Tibial nerve (tissue), 4 donors: ENCODE measurements around the gene CRYL1. TPM values are rescaled to one million over a fixed set of nuclear protein-coding genes. Genes with fewer than 3 reads are reported as not detected.
"Not testable (repeated sequence)": the region's sequence is repeated elsewhere in the genome, so short reads cannot be mapped to it uniquely, and the experiment has no call there.

ENCODE experiments used
- DNase-seq, 2 donors: peaks; one replicate each; pipeline ENCODE4 v3.0.0-alpha.2; 2019; ENCODE audit warnings: low spot score in 2 of 2
- H3K27ac ChIP-seq, 4 donors: fragments of 200-600 bp; sonication (generic) in 3 of 4; one replicate each; pipeline ENCODE4 v1.5.1; 2017 to 2019; ENCODE audit warnings: mild to moderate bottlenecking in 1 of 4
- H3K27me3 ChIP-seq, 2 donors: fragments of 200-600 bp; sonication (generic) in 1 of 2; one replicate each; pipeline versions ENCODE4 v1.5.1 to v1.6.0; 2017 to 2019
- H3K36me3 ChIP-seq, 3 donors: fragments of 200-600 bp; sonication (generic); one replicate each; pipeline ENCODE4 v1.5.1; 2018 to 2019
- H3K4me1 ChIP-seq, 4 donors: fragments of 200-600 bp; sonication (generic) in 3 of 4; one replicate each; pipeline ENCODE4 v1.5.1; 2017 to 2019
- H3K4me3 ChIP-seq, 4 donors: fragments of 200-600 bp; sonication (generic) in 3 of 4; one replicate each; pipeline ENCODE4 v1.5.1; 2017 to 2019; ENCODE audit warnings: mild to moderate bottlenecking in 1 of 4, moderate library complexity in 1 of 4
- H3K9me3 ChIP-seq, 4 donors: fragments of 200-600 bp; sonication (generic) in 3 of 4; one replicate each; pipeline ENCODE4 v1.5.1; 2017 to 2019
- EP300 ChIP-seq, 2 donors: sonication (generic); formaldehyde crosslinking; IDR thresholded peaks; one replicate each; pipeline ENCODE4 v1.6.1; 2017; ENCODE audit warnings: antibody characterized with exemption in 2 of 2, mild to moderate bottlenecking in 1 of 2
- POLR2A ChIP-seq, 2 donors: fragments of 450-650 bp; IDR thresholded peaks; one replicate each; pipeline ENCODE4 v1.6.1; 2017; ENCODE audit warnings: antibody characterized with exemption in 2 of 2, mild to moderate bottlenecking in 2 of 2, moderate library complexity in 2 of 2
- WGBS, 2 donors: methylation state at CpG; one replicate each; pipeline ENCODE4 v1.1.5; 2018; 5-methylcytosine and 5-hydroxymethylcytosine counted together
- total RNA-seq, 4 donors: library from RNA; depleted of rRNA; stranded (reverse); fragments of >200 nt; gene quantifications; one replicate each; pipeline ENCODE4 v1.1.0, GENCODE V29; 2016
- TF ChIP-seq, protein P1 (sequence below), 5 experiments: fragments of 200-600 bp in 3 of 5; fragments of 450-650 bp in 2 of 5; sonication (generic) in 3 of 5; IDR thresholded peaks; one replicate each; pipeline ENCODE4 v1.5.1; 2016 to 2019; ENCODE audit warnings: antibody characterized with exemption in 5 of 5, mild to moderate bottlenecking in 3 of 5, moderate library complexity in 2 of 5

Gene CRYL1
- total RNA-seq, 4 donors from 2014 or later, result 33.9 to 60.5 (median 49.5) TPM

GRCh38 chr13:20438801-20439200 lies 86.9 kb downstream of the CRYL1 start:
- H3K27me3 ChIP-seq, result no peaks in the 10 kb centered on the region
- 76 to 82% methylated on average over 6 of the region's 6 CpGs for WGBS, 2 donors
- H3K4me3 ChIP-seq, result no peak overlapping the region
- H3K9me3 ChIP-seq, result no peaks in the 10 kb centered on the region
- peak overlapping the region in 2 of 4 donors; percentile 24 to 40 for H3K27ac ChIP-seq
- TF ChIP-seq, protein P1, sequence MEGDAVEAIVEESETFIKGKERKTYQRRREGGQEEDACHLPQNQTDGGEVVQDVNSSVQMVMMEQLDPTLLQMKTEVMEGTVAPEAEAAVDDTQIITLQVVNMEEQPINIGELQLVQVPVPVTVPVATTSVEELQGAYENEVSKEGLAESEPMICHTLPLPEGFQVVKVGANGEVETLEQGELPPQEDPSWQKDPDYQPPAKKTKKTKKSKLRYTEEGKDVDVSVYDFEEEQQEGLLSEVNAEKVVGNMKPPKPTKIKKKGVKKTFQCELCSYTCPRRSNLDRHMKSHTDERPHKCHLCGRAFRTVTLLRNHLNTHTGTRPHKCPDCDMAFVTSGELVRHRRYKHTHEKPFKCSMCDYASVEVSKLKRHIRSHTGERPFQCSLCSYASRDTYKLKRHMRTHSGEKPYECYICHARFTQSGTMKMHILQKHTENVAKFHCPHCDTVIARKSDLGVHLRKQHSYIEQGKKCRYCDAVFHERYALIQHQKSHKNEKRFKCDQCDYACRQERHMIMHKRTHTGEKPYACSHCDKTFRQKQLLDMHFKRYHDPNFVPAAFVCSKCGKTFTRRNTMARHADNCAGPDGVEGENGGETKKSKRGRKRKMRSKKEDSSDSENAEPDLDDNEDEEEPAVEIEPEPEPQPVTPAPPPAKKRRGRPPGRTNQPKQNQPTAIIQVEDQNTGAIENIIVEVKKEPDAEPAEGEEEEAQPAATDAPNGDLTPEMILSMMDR (IDR thresholded peaks at IDR 0.05), result no peak
- TF ChIP-seq POLR2A (IDR thresholded peaks at IDR 0.05), result no peak
- no peak for TF ChIP-seq EP300 (IDR thresholded peaks at IDR 0.05)
- no peak for DNase-seq
- H3K36me3 ChIP-seq, result peaks cover 0 to 14% (median 0%) of the 10 kb centered on the region in 3 donors
- H3K4me1 ChIP-seq, result peaks cover 0 to 51% (median 7%) of the 10 kb centered on the region in 4 donors

DNA sequence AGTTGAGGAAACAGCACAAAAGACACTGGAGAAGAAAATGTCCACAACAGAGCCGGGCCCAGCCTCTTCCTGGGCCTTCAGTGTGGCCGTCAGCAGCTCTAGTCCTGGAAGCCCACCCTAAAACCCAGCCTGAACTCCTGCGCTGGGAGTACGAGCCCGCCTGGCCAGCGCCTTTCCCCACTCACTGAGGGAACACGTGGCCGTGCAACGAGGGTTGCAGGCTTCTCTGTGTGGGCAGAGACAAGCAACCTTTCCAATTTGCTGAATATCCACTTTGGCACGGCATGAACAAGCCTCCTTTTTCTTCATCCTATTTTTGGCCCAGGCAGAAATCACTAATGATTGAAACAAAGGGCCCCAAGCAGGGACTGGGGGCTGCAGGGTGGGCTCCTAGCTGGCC lies 89.2 kb downstream of the CRYL1 start:
- no peak for DNase-seq
- Histone ChIP-seq H3K27ac (peak overlapping the region in 3 of 4 donors; percentile 12 to 84 (median 74)), H3K4me3 (no peak overlapping the region), H3K9me3 (no peaks in the 10 kb centered on the region), H3K4me1 (peaks cover 0 to 36% (median 6%) of the 10 kb centered on the region in 4 donors), H3K27me3 (no peaks in the 10 kb centered on the region), H3K36me3 (peaks cover 0 to 23% (median 0%) of the 10 kb centered on the region in 3 donors)
- TF ChIP-seq, protein P1 (IDR thresholded peaks at IDR 0.05), result no peak
- TF ChIP-seq EP300 (IDR thresholded peaks at IDR 0.05) (no peak), POLR2A (IDR thresholded peaks at IDR 0.05) (no peak)
- WGBS, 2 donors, result 64% methylated on average over 10 of the region's 10 CpGs

GRCh38 chr13:20435616-20436368 lies 89.9 kb downstream of the CRYL1 start:
- no peak for TF ChIP-seq POLR2A (IDR thresholded peaks at IDR 0.05)
- TF ChIP-seq, protein P1 (IDR thresholded peaks at IDR 0.05), result no peak
- TF ChIP-seq EP300 (IDR thresholded peaks at IDR 0.05), result no peak
- WGBS, 2 donors, result 62 to 67% methylated on average over 38 to 56 of the region's 57 CpGs
- Histone ChIP-seq H3K27ac (peak overlapping the region in 3 of 4 donors; percentile 12 to 84 (median 74)), H3K27me3 (no peaks in the 10 kb centered on the region), H3K4me3 (no peak overlapping the region), H3K9me3 (no peaks in the 10 kb centered on the region), H3K4me1 (peaks cover 0 to 30% (median 3%) of the 10 kb centered on the region in 4 donors), H3K36me3 (peaks cover 0 to 29% (median 0%) of the 10 kb centered on the region in 3 donors)
- DNase-seq, result no peak

GRCh38 chr13:20434210-20434609 lies 91.4 kb downstream of the CRYL1 start:
- WGBS, 2 donors, result 90 to 93% methylated on average over 9 of the region's 9 CpGs
- not testable (repeated sequence) for DNase-seq

DNA sequence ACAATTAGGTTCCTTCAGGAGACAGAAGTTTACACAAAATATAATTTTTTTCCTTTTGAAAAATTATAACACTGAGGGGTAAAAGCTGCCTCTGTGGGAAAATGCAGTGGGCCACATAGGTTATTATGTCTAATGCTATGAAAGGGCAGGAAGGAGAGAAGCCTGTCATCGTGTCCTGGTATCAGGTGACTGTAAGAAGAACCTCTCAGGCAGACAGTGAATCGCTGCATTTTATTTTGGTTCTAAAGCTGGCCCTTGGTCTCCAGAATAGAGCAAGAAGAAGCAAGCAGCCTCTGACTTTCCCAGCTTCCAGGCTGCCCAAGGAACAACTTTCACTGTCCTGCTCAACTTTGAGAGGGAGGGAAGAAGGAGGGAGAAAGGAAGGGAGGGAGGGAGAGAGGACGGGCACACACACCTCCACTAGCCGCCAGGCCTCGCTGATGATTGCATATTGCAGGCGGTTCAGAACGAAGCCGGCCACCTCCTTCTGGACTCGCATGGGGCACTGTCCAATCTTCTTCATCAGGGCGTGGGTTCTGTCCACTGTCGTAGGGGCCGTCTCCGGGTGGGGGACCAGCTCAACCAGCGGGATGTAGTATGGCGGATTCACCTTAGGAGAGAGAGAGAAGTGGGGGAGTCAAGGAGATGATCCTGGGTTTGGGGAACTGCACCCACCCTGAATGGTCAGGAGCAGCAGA lies 93.8 kb downstream of the CRYL1 start:
- no peaks in the 10 kb centered on the region for H3K27me3 ChIP-seq
- no peak overlapping the region for H3K4me3 ChIP-seq
- 81 to 86% methylated on average over 15 of the region's 15 CpGs for WGBS, 2 donors
- no peak overlapping the region for H3K27ac ChIP-seq
- DNase-seq, result no peak
- no peaks in the 10 kb centered on the region for H3K9me3 ChIP-seq
- peaks cover 0 to 14% (median 1%) of the 10 kb centered on the region in 4 donors for H3K4me1 ChIP-seq
- peaks cover 0 to 53% (median 0%) of the 10 kb centered on the region in 3 donors for H3K36me3 ChIP-seq
- TF ChIP-seq, protein P1 (IDR thresholded peaks at IDR 0.05), result no peak
- TF ChIP-seq POLR2A (IDR thresholded peaks at IDR 0.05), result no peak
- no peak for TF ChIP-seq EP300 (IDR thresholded peaks at IDR 0.05)

More at GRCh38 chr13:20434210-20434609, 91.4 kb downstream of the CRYL1 start:
- peaks cover 0 to 45% (median 0%) of the 10 kb centered on the region in 3 donors for H3K36me3 ChIP-seq
- H3K27ac ChIP-seq, result peak overlapping the region in 1 of 4 donors; percentile 24
- H3K4me1 ChIP-seq, result peaks cover 0 to 21% (median 0%) of the 10 kb centered on the region in 4 donors
- H3K9me3 ChIP-seq, H3K4me3 ChIP-seq, H3K27me3 ChIP-seq: not testable (repeated sequence)
